Measurements from ENCODE around the gene NAA10.

DNA sequence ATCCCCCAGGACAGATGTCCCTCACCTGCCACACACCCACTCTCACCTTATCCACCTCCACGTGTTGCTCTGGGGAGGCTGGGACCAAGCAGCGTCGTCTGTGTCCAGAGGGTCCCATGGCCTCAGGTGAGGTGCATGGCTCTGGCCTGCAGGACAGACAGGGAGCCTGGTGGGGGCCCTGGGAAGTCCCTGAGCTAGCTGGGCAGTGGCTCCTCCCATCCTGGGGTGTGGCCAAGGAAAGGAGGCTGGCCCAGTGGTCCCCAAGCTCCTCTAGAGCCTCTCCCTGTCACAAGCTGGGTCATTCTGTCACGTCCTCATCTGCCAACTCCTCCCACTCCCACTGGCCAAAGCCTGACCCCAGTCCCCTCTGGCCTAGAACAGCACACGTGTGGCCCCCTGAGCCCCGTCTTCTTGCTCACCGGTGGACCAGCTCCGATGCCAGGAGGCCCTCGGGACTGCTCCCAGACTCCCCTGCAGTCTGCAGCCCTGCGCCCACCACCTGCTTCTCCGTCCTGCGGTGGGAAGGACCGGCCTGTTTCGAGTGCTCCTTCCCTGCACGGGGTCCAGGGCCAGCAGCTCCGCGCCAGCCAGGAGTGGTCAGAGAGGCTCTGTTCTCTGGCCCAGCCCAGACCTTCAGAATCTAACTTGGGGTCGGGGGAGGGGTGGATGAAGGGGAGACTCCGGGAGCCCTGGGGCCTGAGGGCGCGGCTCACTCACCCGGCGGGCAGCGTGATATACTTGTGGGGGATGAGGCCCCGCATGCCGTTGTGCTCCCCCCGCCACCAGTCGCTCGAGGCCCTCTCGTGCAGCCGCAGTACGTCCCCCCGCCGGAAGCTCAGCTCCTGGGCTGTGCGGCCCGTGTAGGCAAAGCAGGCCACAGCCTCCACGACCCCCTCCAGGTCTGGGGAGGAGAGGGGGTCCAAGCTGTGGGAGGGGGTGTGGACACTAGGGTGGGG lies 25.5 kb downstream of the NAA10 start:
- TF ChIP-seq, protein P1, sequence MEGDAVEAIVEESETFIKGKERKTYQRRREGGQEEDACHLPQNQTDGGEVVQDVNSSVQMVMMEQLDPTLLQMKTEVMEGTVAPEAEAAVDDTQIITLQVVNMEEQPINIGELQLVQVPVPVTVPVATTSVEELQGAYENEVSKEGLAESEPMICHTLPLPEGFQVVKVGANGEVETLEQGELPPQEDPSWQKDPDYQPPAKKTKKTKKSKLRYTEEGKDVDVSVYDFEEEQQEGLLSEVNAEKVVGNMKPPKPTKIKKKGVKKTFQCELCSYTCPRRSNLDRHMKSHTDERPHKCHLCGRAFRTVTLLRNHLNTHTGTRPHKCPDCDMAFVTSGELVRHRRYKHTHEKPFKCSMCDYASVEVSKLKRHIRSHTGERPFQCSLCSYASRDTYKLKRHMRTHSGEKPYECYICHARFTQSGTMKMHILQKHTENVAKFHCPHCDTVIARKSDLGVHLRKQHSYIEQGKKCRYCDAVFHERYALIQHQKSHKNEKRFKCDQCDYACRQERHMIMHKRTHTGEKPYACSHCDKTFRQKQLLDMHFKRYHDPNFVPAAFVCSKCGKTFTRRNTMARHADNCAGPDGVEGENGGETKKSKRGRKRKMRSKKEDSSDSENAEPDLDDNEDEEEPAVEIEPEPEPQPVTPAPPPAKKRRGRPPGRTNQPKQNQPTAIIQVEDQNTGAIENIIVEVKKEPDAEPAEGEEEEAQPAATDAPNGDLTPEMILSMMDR (conservative IDR thresholded peaks at IDR 0.05; ENCODE audit: low read length), result no peak
- TF ChIP-seq EZH2phosphoT487 (IDR thresholded peaks at IDR 0.05; ENCODE audit: borderline replicate concordance), result no peak

Data from Loucy (cell line).